Measurements from ENCODE around the gene CCDC154. TPM values are rescaled to one million over a fixed set of nuclear protein-coding genes. Genes with fewer than 3 reads are reported as not detected.
A peak's percentile ranks its signal among the peaks of the same experiment; 100 is the strongest.

CCDC154 gene, protein sequence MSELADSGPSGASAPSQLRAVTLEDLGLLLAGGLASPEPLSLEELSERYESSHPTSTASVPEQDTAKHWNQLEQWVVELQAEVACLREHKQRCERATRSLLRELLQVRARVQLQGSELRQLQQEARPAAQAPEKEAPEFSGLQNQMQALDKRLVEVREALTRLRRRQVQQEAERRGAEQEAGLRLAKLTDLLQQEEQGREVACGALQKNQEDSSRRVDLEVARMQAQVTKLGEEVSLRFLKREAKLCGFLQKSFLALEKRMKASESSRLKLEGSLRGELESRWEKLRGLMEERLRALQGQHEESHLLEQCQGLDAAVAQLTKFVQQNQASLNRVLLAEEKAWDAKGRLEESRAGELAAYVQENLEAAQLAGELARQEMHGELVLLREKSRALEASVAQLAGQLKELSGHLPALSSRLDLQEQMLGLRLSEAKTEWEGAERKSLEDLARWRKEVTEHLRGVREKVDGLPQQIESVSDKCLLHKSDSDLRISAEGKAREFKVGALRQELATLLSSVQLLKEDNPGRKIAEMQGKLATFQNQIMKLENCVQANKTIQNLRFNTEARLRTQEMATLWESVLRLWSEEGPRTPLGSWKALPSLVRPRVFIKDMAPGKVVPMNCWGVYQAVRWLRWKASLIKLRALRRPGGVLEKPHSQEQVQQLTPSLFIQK
- total RNA-seq, result 1 to 10 TPM in 1 of 3 donors, under 1 TPM in 2; 0.48 to 1.2 (median 0.98) TPM

DNA sequence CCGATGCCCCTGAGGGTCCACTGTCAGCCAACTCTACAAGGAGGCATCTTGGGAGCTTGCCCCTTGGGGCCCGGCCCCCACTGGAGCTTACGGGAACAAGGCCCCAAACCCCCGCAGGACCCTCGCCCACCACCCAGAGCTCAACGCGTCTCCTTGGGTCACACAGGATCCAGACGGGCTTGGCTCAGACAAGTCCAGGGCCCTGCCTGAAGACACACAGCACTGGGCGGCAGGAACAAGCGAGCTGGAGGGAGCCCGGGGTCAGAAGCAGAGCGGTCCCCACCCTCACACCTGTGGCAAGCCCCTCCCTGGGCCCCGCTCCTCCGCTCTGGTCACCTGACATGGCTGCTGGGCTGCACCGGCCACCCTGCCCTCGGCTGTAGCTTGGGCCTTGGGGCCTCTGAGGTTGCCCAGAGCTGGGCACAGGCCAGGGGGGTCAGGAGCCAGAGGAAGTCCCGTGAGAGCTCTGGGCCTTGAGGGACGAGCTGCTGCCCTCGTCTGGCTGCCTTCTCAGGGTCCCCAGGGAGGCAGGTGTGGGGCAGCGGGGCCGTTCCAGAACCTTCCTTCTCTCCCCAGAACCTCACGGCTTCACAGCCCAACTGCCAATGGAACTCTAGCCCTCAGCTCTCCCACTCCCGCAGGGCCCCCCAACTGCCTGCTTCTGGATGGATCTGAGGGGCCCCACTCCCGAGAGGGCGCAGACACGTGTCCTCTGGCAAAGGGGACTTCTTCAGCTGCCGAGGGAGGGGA, at the start of gene CCDC154:
TSS of gene CCDC154 (minus strand) at position 577 of the 750 bp plus-strand sequence. CDS start at position 343, 234 bp downstream.
- no peaks in the 10 kb centered on the region for H3K9me3 ChIP-seq
- H3K4me1 ChIP-seq, result no peaks in the 10 kb centered on the region
- TF ChIP-seq, protein P1, sequence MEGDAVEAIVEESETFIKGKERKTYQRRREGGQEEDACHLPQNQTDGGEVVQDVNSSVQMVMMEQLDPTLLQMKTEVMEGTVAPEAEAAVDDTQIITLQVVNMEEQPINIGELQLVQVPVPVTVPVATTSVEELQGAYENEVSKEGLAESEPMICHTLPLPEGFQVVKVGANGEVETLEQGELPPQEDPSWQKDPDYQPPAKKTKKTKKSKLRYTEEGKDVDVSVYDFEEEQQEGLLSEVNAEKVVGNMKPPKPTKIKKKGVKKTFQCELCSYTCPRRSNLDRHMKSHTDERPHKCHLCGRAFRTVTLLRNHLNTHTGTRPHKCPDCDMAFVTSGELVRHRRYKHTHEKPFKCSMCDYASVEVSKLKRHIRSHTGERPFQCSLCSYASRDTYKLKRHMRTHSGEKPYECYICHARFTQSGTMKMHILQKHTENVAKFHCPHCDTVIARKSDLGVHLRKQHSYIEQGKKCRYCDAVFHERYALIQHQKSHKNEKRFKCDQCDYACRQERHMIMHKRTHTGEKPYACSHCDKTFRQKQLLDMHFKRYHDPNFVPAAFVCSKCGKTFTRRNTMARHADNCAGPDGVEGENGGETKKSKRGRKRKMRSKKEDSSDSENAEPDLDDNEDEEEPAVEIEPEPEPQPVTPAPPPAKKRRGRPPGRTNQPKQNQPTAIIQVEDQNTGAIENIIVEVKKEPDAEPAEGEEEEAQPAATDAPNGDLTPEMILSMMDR (IDR thresholded peaks at IDR 0.05), result no peak
- no peak for TF ChIP-seq POLR2A (IDR thresholded peaks at IDR 0.05)
- no peak for TF ChIP-seq POLR2AphosphoS5 (IDR thresholded peaks at IDR 0.05)
- no peak within 1 kb of the TSS for H3K27ac ChIP-seq
- no peaks in the 10 kb centered on the region for H3K36me3 ChIP-seq
- intact Hi-C loops (cut with DNase I; ENCODE audit: low total_unique reads), result no loop called here
- no peaks in the 10 kb centered on the region for H3K27me3 ChIP-seq
- DNase-seq (ENCODE audit: low spot score in 2 of 2), result no peak
- no peak within 1 kb of the TSS for H3K4me3 ChIP-seq

DNA sequence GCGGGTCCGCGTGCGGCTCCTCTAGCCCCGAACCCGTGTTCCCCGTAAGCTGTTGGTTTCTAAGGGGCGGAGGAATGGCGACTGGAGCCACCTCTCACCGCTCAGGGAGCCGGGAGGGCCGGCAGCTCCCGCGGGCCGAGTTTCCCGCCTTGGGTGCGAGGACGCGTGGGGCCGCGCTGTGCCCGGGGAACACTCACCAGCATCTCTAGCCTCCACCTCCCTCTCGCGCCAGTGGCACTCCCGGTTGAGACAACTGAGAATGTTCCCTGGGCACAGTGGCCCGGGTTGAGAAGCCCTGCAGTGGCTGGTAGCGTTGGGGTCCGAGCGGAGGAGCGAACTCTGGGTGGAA, 49.4 kb upstream of the CCDC154 start:
- Histone ChIP-seq H3K27ac (peak overlapping the region; percentile 90 to 91), H3K4me3 (peak overlapping the region; percentile 76 to 95 (median 88)), H3K27me3 (no peaks in the 10 kb centered on the region), H3K36me3 (peaks cover 6% of the 10 kb centered on the region), H3K4me1 (peaks cover 6 to 12% of the 10 kb centered on the region in 2 donors), H3K9me3 (no peaks in the 10 kb centered on the region)
- DNase-seq (ENCODE audit: low spot score in 2 of 2), result no peak
- intact Hi-C loops (cut with DNase I; ENCODE audit: low total_unique reads), result no loop called here
- TF ChIP-seq, protein P1 (IDR thresholded peaks at IDR 0.05), result no peak
- TF ChIP-seq POLR2A (IDR thresholded peaks at IDR 0.05) (no peak), POLR2AphosphoS5 (IDR thresholded peaks at IDR 0.05) (no peak)

DNA sequence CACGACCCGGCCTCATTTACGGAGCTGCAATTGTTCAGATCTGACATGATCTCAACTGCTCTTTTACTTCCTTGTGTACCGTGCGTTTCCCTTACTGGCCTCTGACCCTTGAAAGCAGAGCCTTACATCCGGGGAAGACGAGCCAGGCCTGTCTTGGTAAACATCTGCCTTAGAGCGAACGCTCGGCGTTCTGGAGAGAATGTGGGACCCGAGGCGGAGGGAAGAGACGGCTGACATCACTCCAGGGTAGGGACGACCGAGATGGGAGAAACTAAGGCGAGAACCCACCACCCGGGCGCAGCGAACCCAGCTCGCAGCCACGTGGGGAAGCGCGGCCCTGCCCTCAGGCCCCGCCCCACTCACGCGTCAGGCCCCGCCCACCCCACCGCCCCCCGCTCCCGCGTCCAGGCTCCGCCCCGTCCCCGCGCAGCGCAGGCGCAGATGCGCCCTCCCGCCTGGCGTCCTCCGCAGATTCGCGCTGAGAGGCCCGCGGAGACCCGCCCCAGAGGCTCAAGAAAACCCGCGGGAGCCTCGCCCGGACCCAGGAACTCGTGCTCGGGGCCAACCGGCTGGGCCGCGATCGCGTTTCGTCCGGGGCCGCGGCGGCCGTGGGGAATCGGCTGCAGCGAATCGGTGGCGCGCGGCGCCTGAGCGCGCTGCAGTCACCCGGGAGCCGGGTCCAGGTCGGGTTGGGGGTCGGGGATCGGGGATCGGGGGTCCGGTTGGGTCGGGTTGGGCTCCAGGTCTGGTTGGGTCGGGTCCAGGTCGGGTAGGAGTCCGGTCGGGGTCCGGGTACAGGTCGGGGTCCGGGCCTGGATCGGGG, 48.8 kb upstream of the CCDC154 start, which contains the start of gene TELO2:
TSS of gene TELO2 (plus strand) at position 438 of the 823 bp plus-strand sequence. CDS start 922 bp downstream, outside the sequence.
- TF ChIP-seq POLR2AphosphoS5 (IDR thresholded peaks at IDR 0.05), result peak; percentile 22 to 68 (median 66)
- TF ChIP-seq, protein P1 (IDR thresholded peaks at IDR 0.05), result no peak
- TF ChIP-seq POLR2A (IDR thresholded peaks at IDR 0.05), result no peak
- Histone ChIP-seq H3K27me3 (no peaks in the 10 kb centered on the region), H3K4me1 (peaks cover 6 to 12% of the 10 kb centered on the region in 2 donors), H3K4me3 (peak within 1 kb of the TSS; percentile 76 to 95 (median 88)), H3K27ac (peak within 1 kb of the TSS; percentile 90 to 91), H3K36me3 (peaks cover 6% of the 10 kb centered on the region), H3K9me3 (no peaks in the 10 kb centered on the region)
- intact Hi-C loops (cut with DNase I; ENCODE audit: low total_unique reads), result no loop called here
- peak; percentile 55 to 77 for DNase-seq (ENCODE audit: low spot score in 2 of 2)

DNA sequence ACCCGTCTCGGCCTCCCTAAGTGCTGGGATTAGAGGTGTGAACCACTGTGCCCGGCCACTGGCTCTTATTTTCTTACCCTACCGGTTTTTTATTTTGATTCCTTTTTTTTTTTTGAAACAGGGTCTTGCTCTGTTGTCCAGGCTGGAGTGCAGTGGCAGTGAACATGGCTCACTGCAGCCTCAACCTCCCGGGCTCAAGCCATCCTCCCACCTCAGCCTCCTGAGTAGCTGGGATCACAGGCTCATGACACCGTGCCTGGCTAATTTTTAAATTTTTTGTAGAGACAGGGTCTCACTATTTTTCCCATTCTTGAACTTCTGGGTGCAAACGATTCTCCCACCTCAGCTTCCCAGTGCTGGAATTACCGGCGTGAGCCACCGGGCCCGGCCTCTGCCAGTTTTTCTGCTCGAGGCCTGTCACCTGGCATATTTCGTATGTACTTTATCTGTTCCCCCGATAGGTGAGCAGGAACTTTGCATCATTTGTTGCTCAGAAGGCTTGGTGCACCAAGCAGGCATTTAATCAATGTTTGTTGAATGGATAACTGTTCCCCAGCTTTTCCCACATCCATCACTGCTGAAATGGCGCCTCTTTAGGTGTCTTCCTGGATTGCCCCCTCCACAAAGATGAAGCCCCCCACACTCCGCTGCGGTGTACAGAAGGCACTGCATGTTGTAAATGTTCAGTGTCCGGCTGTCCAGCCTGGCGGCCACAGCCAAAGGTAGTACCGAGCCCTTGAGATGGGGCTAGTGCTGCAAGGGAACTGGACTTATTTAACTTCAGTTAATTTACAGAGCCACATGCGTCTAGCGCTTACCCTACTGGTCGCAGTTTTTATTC, 47.9 kb upstream of the CCDC154 start:
- TF ChIP-seq POLR2A (IDR thresholded peaks at IDR 0.05) (no peak), POLR2AphosphoS5 (IDR thresholded peaks at IDR 0.05) (no peak)
- TF ChIP-seq, protein P1 (IDR thresholded peaks at IDR 0.05), result no peak

More for the DNA sequence above, 47.9 kb upstream of the CCDC154 start:
- no peaks in the 10 kb centered on the region for H3K27me3 ChIP-seq
- H3K36me3 ChIP-seq, result peaks cover 6% of the 10 kb centered on the region
- peak overlapping the region; percentile 76 to 95 (median 88) for H3K4me3 ChIP-seq
- peaks cover 6 to 12% of the 10 kb centered on the region in 2 donors for H3K4me1 ChIP-seq
- peak overlapping the region; percentile 90 to 91 for H3K27ac ChIP-seq
- no peaks in the 10 kb centered on the region for H3K9me3 ChIP-seq
- no peak for DNase-seq (ENCODE audit: low spot score in 2 of 2)
- intact Hi-C loops (cut with DNase I; ENCODE audit: low total_unique reads), result no loop called here
